GM12875 (cell line): ENCODE data around the gene ANKS1B.

Experiments
- H3K4me3 ChIP-seq: one replicate; pipeline ENCODE4 v1.5.1; 2011; ENCODE audit warnings: low read depth, low read length, control low read depth
- TF ChIP-seq, protein P1 (sequence below): IDR thresholded peaks from 2 replicates; pipeline ENCODE4 v1.5.1; 2011; ENCODE audit warnings: low read depth, mild to moderate bottlenecking, control low read depth, inconsistent platforms, low read length, moderate library complexity, borderline replicate concordance; ENCODE audit not compliant: insufficient read depth

ANKS1B gene

DNA sequence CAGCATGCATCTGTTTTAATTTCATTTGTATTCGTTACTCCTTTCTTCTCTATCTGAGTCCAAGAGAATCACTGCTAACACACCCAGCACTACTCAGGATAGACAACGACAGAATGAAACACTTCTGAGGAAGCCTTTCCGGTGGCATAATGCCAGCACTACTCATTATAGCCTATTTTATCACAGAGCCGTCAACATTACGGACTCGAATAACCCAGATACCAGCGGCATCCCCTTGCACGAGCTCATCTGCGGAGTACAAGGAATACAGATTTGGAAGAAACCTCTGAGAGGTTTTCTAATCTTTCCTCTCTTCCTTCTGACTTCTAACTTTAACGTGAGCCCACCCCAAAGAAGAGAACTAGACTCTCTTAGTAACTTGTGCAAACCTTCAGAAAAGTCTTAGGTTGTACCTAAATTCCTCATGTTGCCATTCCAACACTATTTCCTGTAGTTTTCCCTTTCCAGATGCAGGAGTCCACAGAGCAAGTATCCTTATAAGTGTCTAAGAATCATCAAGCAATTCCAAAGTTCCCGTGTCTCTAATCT, 1091.5 kb downstream of the ANKS1B start:
- H3K4me3 ChIP-seq, result no peak overlapping the region
- TF ChIP-seq, protein P1, sequence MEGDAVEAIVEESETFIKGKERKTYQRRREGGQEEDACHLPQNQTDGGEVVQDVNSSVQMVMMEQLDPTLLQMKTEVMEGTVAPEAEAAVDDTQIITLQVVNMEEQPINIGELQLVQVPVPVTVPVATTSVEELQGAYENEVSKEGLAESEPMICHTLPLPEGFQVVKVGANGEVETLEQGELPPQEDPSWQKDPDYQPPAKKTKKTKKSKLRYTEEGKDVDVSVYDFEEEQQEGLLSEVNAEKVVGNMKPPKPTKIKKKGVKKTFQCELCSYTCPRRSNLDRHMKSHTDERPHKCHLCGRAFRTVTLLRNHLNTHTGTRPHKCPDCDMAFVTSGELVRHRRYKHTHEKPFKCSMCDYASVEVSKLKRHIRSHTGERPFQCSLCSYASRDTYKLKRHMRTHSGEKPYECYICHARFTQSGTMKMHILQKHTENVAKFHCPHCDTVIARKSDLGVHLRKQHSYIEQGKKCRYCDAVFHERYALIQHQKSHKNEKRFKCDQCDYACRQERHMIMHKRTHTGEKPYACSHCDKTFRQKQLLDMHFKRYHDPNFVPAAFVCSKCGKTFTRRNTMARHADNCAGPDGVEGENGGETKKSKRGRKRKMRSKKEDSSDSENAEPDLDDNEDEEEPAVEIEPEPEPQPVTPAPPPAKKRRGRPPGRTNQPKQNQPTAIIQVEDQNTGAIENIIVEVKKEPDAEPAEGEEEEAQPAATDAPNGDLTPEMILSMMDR, result no peak

DNA sequence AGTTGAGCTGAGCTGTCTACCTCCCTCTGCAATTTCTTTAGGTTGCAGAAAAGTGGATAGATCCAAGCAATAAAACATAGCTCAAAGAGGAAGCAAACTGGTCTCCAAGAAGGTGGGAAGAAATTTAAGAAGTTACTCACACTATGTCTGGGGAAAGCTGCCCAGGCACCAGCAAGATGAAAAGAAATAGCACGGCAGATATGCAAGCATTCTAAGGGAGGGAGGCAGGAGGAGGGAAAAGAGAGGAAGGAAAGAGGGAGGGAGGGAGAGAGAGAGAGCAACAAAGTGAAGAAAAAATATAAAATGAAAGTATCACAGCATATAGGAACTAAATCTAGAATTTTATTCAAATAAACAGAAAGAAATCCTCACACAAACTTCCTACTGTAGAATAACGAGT, 1099.0 kb downstream of the ANKS1B start:
- TF ChIP-seq, protein P1, result no peak
- H3K4me3 ChIP-seq, result no peak overlapping the region

DNA sequence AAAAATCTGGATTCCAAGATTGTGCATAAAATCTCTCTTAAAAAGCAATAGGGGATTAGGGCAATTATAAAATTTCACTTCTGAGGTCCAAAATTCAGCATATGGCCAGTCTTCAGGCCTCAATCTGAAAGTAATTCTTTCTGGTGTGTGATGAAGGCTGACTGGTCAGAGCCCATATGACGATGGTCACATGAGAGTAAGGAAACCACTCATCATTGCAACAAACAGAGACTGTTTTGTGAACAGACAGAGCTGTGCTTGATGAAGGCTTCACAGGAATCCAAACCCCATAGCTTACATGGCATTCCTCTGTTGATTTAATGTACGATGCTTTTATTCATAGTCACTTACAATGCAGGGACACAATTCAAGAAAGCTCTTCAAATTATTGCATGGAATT, 1101.5 kb downstream of the ANKS1B start:
- TF ChIP-seq, protein P1, result no peak
- no peak overlapping the region for H3K4me3 ChIP-seq

DNA sequence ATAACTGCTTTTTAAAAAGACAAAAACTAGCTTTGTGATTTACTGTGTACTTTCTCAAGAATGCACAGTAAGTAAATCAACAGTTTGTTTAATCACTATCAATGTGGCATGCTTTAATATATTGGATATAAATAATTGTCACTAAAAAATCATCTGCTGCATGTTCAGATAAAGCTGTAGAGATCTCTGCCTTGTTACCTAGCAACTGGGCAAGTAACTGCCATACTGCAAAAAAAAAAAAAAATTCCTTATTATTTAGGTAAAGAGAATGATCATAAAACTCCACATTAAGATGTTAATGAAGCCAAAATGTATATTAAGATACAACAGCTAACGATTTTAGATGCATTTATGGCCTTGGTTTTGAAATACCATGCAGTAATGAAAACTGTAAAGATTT, 1102.2 kb downstream of the ANKS1B start:
- no peak overlapping the region for H3K4me3 ChIP-seq
- TF ChIP-seq, protein P1, result no peak

DNA sequence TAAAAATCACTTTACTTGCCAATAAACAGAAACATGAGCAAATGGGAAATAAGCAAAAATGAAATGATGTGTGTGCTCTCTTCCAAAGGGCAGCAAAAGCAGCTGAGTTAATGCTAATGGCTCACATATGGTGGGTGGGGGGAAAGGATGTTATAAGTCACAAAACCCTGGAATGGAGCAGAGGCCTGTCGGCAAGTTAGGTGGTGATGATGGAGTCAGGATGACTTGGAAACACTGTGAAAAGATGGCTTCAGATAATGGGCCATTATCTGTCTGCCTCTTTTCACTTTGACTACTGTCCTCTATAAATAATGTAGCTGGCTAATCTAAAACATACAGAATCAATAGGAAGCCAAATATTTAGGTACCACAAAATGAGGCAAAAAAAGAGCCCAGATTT, 1111.0 kb downstream of the ANKS1B start:
- TF ChIP-seq, protein P1, result no peak
- H3K4me3 ChIP-seq, result no peak overlapping the region

DNA sequence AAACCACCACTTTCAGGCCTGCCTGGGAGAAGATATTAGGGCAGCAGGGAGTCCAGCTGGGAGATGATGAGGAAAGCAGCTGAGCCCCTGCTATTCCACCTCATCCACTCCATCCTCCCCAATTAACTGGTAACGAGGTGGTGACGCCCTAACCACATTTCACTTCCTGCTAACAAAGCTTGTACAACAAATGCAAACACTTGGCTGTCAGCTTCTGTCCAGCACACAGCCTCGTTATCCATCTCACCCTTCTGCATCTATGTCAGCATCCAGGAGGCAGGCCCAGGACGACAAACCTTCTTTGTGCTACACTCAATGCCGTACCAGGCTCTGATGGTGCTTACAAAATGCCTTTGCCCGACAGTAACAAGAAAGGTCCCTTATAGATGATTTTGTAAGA, 1114.2 kb downstream of the ANKS1B start:
- H3K4me3 ChIP-seq, result no peak overlapping the region
- TF ChIP-seq, protein P1, result no peak

DNA sequence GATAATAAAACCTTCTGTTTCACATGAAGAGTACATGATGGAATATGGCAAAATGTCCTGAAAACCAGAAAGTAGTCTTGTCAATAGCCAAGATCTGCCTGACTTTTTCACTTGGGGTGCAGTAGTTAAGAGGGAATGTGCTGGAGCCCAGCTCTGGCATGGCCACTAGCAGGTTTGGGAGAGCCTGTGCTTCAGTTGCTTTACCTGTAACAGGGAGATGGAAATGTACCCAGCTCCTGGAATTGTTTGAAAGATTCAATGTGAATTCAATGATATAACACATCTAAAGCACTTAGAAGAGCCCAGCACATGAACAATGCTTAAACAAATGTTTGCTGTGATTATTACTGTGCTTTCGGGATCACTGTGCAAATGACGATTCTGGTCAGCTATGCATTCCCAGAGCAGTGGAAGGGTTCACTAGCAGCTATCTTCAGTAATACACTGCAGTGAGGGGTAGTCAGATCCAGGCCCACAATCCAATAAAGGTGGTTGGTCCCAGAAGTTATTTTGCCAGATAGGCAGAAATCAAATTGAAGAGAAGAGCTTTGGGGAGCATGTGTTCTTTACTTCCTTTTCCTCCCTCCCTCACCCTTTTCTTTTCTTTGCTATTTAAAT, 1114.7 kb downstream of the ANKS1B start:
- H3K4me3 ChIP-seq, result no peak overlapping the region
- TF ChIP-seq, protein P1, result no peak
